Activated CD4-positive, CD25-positive, alpha-beta regulatory T cell treated with anti-CD3 and anti-CD28 coated beads, Interleukin-2, amount 50 U/mL, for 16 hours (primary cell): Measurements from ENCODE around the gene NTN1.
"Not testable (repeated sequence)": the region's sequence is repeated elsewhere in the genome, so short reads cannot be mapped to it uniquely, and the experiment has no call there.

Experiments used
- DNase-seq: peaks from one replicate; pipeline ENCODE4 v3.0.0-alpha.2; 2020; ENCODE audit warnings: low read depth, low spot score

Gene NTN1

DNA sequence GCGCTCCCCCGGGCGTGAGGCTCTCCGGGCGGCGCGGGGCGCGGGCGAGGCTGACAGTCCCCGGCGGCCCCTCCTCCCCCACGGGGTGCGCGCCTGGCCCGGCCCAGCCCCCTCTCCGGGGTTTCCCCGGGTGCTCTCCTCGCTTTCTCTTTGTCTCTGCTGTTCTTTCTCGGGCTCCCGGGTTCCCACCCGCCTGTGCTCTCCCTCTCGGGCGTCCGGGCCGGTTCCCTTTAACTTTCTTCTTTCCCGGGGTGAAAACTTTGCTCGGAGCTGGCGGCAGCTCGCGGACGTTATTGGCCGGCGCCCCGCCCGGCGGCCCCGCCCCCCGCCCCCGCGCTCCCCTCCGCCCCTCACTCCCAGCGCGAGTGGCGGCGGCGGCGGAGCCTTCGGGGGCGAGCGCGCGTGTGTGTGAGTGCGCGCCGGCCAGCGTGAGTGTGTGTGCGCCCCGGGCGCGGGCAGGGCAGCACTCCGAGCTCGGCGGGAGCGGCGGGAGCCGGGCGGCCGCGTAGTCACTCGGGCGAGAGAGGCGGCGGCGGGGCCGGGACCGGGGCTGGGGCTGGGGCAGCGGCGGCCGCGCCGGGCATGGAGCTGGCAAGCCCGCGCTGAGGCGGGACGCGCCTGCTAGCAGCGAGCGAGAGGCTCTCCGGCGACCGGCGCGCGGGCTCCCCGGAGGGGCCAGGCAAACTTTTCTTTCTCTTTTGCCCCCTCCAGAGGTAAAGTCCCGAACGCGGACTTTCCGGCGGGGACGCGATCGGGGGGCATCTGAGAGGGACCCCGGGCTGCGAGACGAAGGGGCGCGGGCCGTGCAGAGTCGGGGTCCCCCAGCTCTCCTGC, at the start of gene NTN1:
NTN1 (plus strand) TSS at position 353 of the 834 bp plus-strand sequence. CDS start 864 bp downstream, outside the sequence.
- no peak for DNase-seq

- DNase-seq, result no peak
Observed at GRCh38 chr17:8975091-8975725, 46.1 kb upstream of the NTN1 start.

- no peak for DNase-seq
Observed at GRCh38 chr17:8976638-8977037, 44.7 kb upstream of the NTN1 start.

DNA sequence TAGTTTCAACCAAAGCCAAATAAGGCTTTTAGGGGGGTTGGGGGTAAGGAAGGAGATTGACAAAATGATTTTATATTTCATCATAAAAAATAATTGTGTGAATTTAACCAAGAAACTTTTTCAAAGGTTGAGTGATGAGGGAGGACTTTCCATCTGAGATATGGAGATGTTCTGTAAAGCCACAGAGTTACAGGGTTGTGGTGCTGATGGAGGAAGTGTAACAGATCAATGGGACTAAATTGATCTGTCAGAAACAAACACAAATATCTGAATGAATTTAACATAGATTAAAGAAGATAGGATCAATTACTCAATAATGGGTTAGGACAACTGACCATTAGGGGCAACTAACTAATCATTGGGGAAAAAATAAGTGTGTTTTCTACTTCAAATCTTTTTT, 41.6 kb upstream of the NTN1 start:
- no peak for DNase-seq

DNA sequence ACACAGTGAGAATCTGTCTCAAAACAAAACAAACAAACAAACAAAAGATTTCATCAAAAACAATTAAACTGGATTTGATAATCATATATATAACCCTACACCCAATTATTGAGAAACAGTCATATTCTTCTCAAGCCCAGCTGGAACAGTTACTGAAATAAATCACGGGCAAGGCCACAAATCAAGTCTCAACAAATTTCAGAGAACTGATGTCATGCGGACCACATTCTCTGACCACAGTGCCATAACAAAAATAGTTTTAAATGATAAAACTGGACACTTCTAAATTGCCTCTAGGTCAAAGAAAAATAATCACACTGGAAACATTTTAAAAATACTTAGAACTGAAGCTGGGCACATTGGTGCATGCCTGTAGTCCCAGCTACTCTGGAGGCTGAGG, 39.9 kb upstream of the NTN1 start:
- DNase-seq, result no peak

- not testable (repeated sequence) for DNase-seq
Observed at GRCh38 chr17:8984225-8984624, 37.1 kb upstream of the NTN1 start.

GRCh38 chr17:8985054-8985701, 36.1 kb upstream of the NTN1 start:
- DNase-seq, result no peak

DNA sequence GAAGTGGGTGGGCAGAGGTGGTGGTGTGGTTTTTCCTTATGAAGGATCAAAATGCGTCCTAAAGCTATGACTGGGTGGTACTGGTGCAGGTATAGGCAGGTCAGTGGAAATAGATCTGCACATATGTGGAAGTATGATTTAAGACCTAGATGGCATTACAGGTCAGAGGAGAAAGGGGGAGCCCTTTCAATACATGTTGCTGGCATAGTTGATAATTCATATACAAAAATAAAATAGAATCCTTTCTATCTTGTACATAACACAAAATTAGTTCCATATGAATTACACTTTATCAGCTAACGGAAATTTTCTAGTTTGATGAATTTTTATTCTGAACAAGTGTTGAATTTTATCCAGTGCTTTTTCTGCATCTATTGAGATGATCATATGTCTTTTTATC, 35.0 kb upstream of the NTN1 start:
- no peak for DNase-seq

DNA sequence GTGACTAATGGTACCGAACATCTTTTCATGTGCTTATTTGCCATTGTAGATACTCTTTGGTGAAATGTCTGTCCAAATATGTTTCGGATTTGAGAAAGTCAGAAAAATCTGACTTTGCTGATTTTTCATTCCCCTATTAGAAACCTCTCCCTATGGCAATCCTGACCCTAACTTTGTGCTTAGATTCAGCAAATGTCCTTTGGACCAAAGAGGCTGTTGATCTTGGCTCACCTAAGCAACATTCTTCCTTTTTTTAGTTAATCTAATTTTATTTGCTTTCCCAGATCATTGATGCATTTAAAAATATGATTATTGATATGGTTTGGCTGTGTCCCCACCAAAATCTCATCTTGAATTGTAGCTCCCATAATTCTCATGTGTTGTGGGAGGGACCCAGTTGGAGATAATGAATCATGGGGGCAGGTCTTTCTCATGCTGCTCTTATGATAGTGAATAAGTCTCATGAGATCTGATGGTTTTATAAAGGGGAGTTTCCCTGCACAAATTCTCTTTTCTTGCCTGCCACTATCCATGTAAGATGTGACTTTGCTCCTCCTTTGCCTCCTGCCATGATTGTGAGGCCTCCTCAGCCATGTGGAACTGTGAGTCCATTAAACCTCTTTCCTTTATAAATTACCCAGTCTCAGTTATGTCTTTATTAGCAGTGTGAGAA, 32.9 kb upstream of the NTN1 start:
- not testable (repeated sequence) for DNase-seq

DNA sequence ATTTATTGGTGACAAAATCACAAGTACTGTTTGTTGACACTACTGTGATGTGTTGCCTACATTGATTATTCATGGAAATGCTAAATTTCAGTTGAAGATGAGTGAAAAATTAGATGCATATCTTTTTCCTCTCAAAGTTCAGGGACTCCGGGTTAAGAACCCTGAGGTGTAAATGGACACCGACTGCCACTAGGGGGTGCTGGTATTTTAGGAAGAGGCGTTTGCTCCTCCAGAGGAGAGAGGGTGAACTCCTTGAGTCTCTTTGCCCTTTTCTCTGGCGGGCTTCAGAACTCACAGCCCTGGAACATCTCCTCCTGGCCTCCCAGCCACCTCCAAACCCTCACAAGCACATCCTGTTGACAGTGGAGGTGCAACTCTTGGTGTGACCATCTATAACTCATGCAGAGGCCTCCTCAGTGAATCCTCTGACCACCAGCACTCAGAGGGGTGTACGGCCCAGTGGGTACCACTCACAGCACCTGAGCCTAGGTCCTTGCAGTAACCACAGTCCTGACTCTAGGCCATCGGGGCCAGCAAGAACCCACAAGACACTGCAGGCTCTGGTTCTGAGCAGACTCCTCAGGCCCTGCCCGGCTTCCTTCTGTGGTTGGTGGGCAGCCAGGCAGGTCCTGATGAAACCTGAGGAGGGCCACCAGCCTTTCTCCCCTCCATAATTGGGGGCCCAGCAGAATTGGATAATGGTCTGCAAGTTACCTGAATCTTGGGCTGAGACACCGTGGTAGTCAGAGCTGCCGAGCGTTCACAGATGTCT, 29.6 kb upstream of the NTN1 start:
- peak; percentile 37 for DNase-seq

GRCh38 chr17:8994319-8994718, 27.0 kb upstream of the NTN1 start:
- peak; percentile 36 for DNase-seq

GRCh38 chr17:8995711-8996110, 25.6 kb upstream of the NTN1 start:
- DNase-seq, result no peak

DNA sequence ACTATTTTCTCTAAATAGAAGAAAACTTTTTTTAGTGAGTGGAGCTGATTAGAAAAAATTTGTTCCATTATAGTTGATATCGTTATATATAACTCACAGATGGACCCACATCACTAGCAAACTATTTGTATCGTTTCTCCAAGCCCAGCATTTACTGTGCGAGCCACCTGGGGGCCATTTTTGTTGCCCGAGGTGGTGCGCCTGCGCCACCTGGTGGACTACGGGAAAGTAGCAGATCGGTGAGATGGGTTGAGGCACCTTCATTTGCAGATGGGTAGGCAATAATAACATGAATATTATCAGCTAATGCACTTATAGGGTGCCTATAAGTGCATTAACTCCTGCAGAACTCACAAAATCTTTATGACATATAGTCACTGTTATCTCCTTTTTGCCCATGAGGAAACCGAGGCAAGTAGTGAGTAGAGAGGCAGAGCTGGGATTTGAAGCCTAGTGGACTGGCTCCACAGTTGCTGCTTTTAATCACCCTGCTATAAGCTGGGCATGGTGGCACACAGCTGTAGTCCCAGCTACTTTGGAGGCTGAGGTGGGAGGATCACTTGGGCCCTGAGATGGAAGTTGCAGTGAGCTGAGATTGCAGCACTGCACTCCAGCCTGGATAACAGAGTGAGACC, 23.2 kb upstream of the NTN1 start:
- DNase-seq, result peak; percentile 62

GRCh38 chr17:9001559-9001958, 19.8 kb upstream of the NTN1 start:
- DNase-seq, result no peak

GRCh38 chr17:9002227-9002605, 19.1 kb upstream of the NTN1 start:
- DNase-seq, result no peak

- no peak for DNase-seq
Observed at GRCh38 chr17:9002606-9003354, 18.5 kb upstream of the NTN1 start.

GRCh38 chr17:9003355-9004131, 17.8 kb upstream of the NTN1 start:
- DNase-seq, result no peak

GRCh38 chr17:9004132-9004960, 17.0 kb upstream of the NTN1 start:
- no peak for DNase-seq

DNA sequence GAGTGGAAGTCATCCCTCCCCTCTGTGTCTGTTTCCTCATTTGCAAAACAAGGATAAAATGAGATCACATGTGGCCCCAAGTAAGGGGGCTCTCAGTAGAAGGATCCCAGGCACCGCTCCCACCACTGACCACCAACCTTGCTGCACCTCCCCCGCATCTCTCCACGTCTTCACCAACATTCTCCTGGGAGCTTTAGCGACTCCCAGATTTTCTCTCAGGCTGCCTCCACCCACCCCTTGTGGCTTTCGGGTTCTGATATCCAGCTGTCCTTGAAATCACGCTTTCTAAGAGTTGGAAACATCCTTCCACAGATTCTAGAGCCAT, 16.4 kb upstream of the NTN1 start:
- no peak for DNase-seq
